Heart left ventricle (tissue), 16 donors: Measurements from ENCODE around the gene B3GAT1. TPM values are rescaled to one million over a fixed set of nuclear protein-coding genes. Genes with fewer than 3 reads are reported as not detected.

Source experiments
- ATAC-seq, 4 donors: fragments of 200-7000 bp; cut with Tn5 transposase; one replicate each; pipeline ENCODE4 v1.9.1; 2020 to 2022; ENCODE audit warnings: moderate library complexity in 4 of 4, mild to moderate bottlenecking in 3 of 4, moderate number of reproducible peaks in 1 of 4
- DNase-seq, 5 donors: peaks; one replicate each; pipeline ENCODE4 v3.0.0-alpha.2; 2020
- H3K27ac ChIP-seq, 12 donors: fragments of 200-600 bp; sonication (generic) in 4 of 12; one replicate each; pipeline versions ENCODE4 v1.5.0 to v1.8.0; 2016 to 2022; ENCODE audit warnings: mild to moderate bottlenecking in 2 of 12
- H3K27me3 ChIP-seq, 9 donors: fragments of 200-600 bp; sonication (generic) in 2 of 9; one replicate each; pipeline versions ENCODE4 v1.5.1 to v1.8.0; 2016 to 2022; ENCODE audit warnings: mild to moderate bottlenecking in 3 of 9
- H3K36me3 ChIP-seq, 9 donors: fragments of 200-600 bp; sonication (generic) in 2 of 9; one replicate each; pipeline versions ENCODE4 v1.5.0 to v1.8.0; 2018 to 2022; ENCODE audit warnings: mild to moderate bottlenecking in 2 of 9
- H3K4me1 ChIP-seq, 12 donors: fragments of 200-600 bp; sonication (generic) in 4 of 12; one replicate each; pipeline versions ENCODE4 v1.5.0 to v1.8.0; 2016 to 2022; ENCODE audit warnings: mild to moderate bottlenecking in 3 of 12
- H3K4me3 ChIP-seq, 12 donors: fragments of 200-600 bp; sonication (generic) in 4 of 12; one replicate each; pipeline versions ENCODE4 v1.5.0 to v1.8.0; 2017 to 2022; ENCODE audit warnings: mild to moderate bottlenecking in 9 of 12, moderate library complexity in 4 of 12
- H3K9me3 ChIP-seq, 12 donors: fragments of 200-600 bp; sonication (generic) in 4 of 12; one replicate each; pipeline versions ENCODE4 v1.5.0 to v1.8.0; 2016 to 2022; ENCODE audit warnings: mild to moderate bottlenecking in 1 of 12
- CTCF ChIP-seq, 12 donors: fragments of 200-600 bp; sonication (generic) in 4 of 12; IDR thresholded peaks; one replicate each; pipeline versions ENCODE4 v1.5.0 to v1.8.0; 2018 to 2022; ENCODE audit warnings: antibody characterized with exemption in 12 of 12, mild to moderate bottlenecking in 5 of 12
- POLR2A ChIP-seq, 2 donors: fragments of 450-650 bp; IDR thresholded peaks; one replicate each; pipeline ENCODE4 v1.6.1; 2017; ENCODE audit warnings: antibody characterized with exemption in 2 of 2, mild to moderate bottlenecking in 2 of 2, moderate library complexity in 2 of 2
- WGBS, 4 donors: extraction: QIAGEN DNeasy Blood & Tissue Kit in 2 of 4; methylation state at CpG; one replicate each; pipeline versions ENCODE4 v1.1.5 to v1.1.7; 2013 to 2018; 5-methylcytosine and 5-hydroxymethylcytosine counted together
- intact Hi-C, 10 donors: fragments of 100-400 bp; cut with DNase I; formaldehyde crosslinking; loops; one replicate each; pipeline versions ENCODE4 v1.11.1 to v1.14.2; 2022
- long read RNA-seq, 3 donors: library from polyadenylated mRNA; unstranded; transcript quantifications; one replicate each; pipeline ENCODE4 v2.0.0, GENCODE V29; 2020 to 2021
- polyA plus RNA-seq, 2 donors: library from polyadenylated mRNA; stranded (reverse); fragments of 200-250 nt; gene quantifications; one replicate each; pipeline ENCODE4 v1.2.3, GENCODE V29; 2013
- total RNA-seq, 9 donors: library from RNA; depleted of rRNA in 2 of 9; stranded (reverse); fragments of >200 nt in 2 of 9; fragmentation: NEBNext Ultra II Directional in 3 of 9; extraction: Animal tissue kit (Norgen Biotek cat#: 25700) in 3 of 9; gene quantifications; one replicate each; pipeline versions ENCODE4 v1.1.0 to v1.2.4, GENCODE V29; 2016 to 2023
- donor health status: ischemic (EF 13 %, LVEDD 7.1; RV severe dilation, severe dysfunction).
- donor health status: healthy with polysubstance abuse.
- donor health status: DM: no; HTN: yes; CAD: no.
- donor health status: DM: no; HTN: no; CAD: no.
- donor health status: ischemic (EF 25% LVEDD 6.9; RV normal size, moderate dysfunction).
- donor health status: ischemic (EF 25% LVEDD 5.7; RV mildly dilated, moderate dysfunction).
- donor health status: healthy.
- donor health status: DM: yes; HTN: yes; CAD: no.
- donor health status: ischemic (EF 35%, LVEDD 5.7; RV mildly dilated, moderate dysfunction).
- donor health status: nonischemic (EF 11% LVEDD 7.7; RV severe dilation, severe dysfunction).
- donor health status: DM: yes; HTN: yes; CAD: no.
- donor health status: PGD.
- donor health status: ischemic (EF 29% LVEDD 5.4; RV normal size, mild dysfunction).
- donor health status: nonischemic (EF 23%, LVEDD 6.1; RV moderate dilation, normal function).

Gene B3GAT1
- total RNA-seq (under 1 TPM in 6 of 9 donors, not detected in 3; 0.05 to 0.64 (median 0.15) TPM), polyA plus RNA-seq (under 1 TPM in 1 of 2 donors, not detected in 1; 0.04 TPM)
- long read RNA-seq, donor 1: 0 reads
- long read RNA-seq, donor 2: 0 reads
- long read RNA-seq, donor 3: 0 reads

- ATAC-seq (no peak), DNase-seq (no peak)
- intact Hi-C loops: no loop called here
- peaks cover 0 to 29% (median 2%) of the 10 kb centered on the region in 12 donors for H3K4me1 ChIP-seq
- no peaks in the 10 kb centered on the region for H3K36me3 ChIP-seq
- no peak for TF ChIP-seq CTCF (IDR thresholded peaks at IDR 0.05)
- no peak for TF ChIP-seq POLR2A (IDR thresholded peaks at IDR 0.05)
- H3K4me3 ChIP-seq: peak within 1 kb of the TSS; percentile 15 to 52 (median 42)
- H3K27ac ChIP-seq: no peak within 1 kb of the TSS
- WGBS, 4 donors: 0 to 1% (median 1%) methylated on average over 9 to 93 of the region's 94 CpGs
- H3K9me3 ChIP-seq: no peaks in the 10 kb centered on the region
- peaks cover 14 to 83% (median 61%) of the 10 kb centered on the region in 9 donors for H3K27me3 ChIP-seq
These were observed at the start of gene B3GAT1 for GRCh38 chr11:134412203-134413042. Gene B3GAT1, minus strand, starts transcription at chr11:134412242. Its CDS starts 24,583 bp downstream, at chr11:134387659.

- H3K36me3 ChIP-seq: no peaks in the 10 kb centered on the region
- ATAC-seq (no peak), DNase-seq (no peak)
- TF ChIP-seq CTCF (IDR thresholded peaks at IDR 0.05) (no peak), POLR2A (IDR thresholded peaks at IDR 0.05) (no peak)
- no peak overlapping the region for H3K4me3 ChIP-seq
- H3K27ac ChIP-seq: no peak overlapping the region
- peaks cover 0 to 18% (median 7%) of the 10 kb centered on the region in 12 donors for H3K9me3 ChIP-seq
- H3K4me1 ChIP-seq: no peaks in the 10 kb centered on the region
- WGBS, 4 donors: 40 to 62% (median 49%) methylated on average over 1 of the region's 1 CpG
- intact Hi-C loops: no loop called here
- H3K27me3 ChIP-seq: peaks cover 0 to 53% (median 16%) of the 10 kb centered on the region in 9 donors
These were observed 49.6 kb upstream of the B3GAT1 start for GRCh38 chr11:134461621-134462020.

- intact Hi-C loops: no loop called here
- H3K4me1 ChIP-seq: no peaks in the 10 kb centered on the region
- TF ChIP-seq POLR2A (IDR thresholded peaks at IDR 0.05): no peak
- TF ChIP-seq CTCF (IDR thresholded peaks at IDR 0.05): no peak
- WGBS, 4 donors: 72 to 81% (median 73%) methylated on average over 3 of the region's 3 CpGs
- H3K27ac ChIP-seq: no peak overlapping the region
- no peak for ATAC-seq
- H3K27me3 ChIP-seq: peaks cover 0 to 46% (median 16%) of the 10 kb centered on the region in 9 donors
- no peak overlapping the region for H3K4me3 ChIP-seq
- no peak for DNase-seq
- peaks cover 0 to 20% (median 10%) of the 10 kb centered on the region in 12 donors for H3K9me3 ChIP-seq
- H3K36me3 ChIP-seq: no peaks in the 10 kb centered on the region
These were observed 48.8 kb upstream of the B3GAT1 start for GRCh38 chr11:134460881-134461280.

GRCh38 chr11:134460062-134460561 lies 48.1 kb upstream of the B3GAT1 start:
- intact Hi-C loops: no loop called here
- no peak for TF ChIP-seq POLR2A (IDR thresholded peaks at IDR 0.05)
- TF ChIP-seq CTCF (IDR thresholded peaks at IDR 0.05): no peak
- H3K4me3 ChIP-seq: no peak overlapping the region
- no peak for ATAC-seq
- WGBS, 4 donors: 50 to 60% (median 60%) methylated on average over 8 of the region's 8 CpGs
- H3K27ac ChIP-seq: no peak overlapping the region
- H3K27me3 ChIP-seq: peaks cover 0 to 38% (median 16%) of the 10 kb centered on the region in 9 donors
- peaks cover 0 to 20% (median 10%) of the 10 kb centered on the region in 12 donors for H3K9me3 ChIP-seq
- no peak for DNase-seq
- H3K4me1 ChIP-seq: no peaks in the 10 kb centered on the region
- H3K36me3 ChIP-seq: no peaks in the 10 kb centered on the region
